ENCODE data around the gene FDXACB1. TPM values are rescaled to one million over a fixed set of nuclear protein-coding genes. Genes with fewer than 3 reads are reported as not detected.

The FDXACB1 gene
- total RNA-seq, 1 experiment from 2014 or later, result 0.30 TPM

DNA sequence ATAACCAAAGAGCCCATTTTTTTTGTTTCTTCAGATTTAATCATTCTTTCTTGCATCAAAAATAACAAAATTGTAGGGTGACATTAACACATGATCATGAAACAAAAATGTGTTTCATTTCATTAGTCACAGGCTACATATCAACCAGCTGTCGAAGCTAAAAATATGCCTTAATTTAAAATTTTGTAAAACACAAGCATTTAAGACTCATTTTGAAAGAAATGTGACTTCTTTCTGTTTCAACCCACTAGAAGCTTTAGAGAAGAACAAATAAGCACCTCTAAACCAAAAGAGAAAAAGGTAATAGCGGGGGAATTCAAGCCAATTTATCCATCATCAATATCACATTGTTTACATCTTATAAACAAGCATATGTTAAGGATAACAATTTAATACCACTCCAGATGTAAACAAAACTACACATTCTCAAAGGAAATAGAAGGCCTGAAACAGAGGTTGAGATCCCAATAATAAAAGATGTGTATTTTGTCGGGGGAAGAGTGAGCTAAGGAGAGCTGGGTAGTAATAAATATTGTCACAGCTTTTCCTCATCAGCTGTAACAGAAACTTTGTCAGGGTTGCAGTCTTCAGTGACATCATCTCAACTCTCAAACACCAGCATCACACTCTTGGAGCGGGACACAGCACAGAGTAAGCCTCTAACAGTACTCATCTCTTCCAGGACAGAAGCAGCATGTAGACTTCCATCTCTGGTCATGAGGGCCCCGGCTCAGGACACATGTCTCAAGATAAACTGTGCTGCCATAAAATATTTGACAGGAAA, 49.6 kb downstream of the FDXACB1 start:
- in situ Hi-C loops (cut with HindIII; ENCODE audit: low pct_unique_long_range_greater_than_20kb, low sequenced_read_pairs), result no loop called here
- no peak for DNase-seq (ENCODE audit: low read depth)

- no peak for DNase-seq (ENCODE audit: low read depth)
- in situ Hi-C loops (cut with HindIII; ENCODE audit: low pct_unique_long_range_greater_than_20kb, low sequenced_read_pairs), result no loop called here
Observed at GRCh38 chr11:111826322-111826950, 52.5 kb downstream of the FDXACB1 start.

Other genes starting within 250 kb of the FDXACB1 start
- gene PPP2R1B, start 112.8 kb downstream of the FDXACB1 start, total RNA-seq (2014; rRNA removed; shearing (Covaris generic); ENCODE audit: low replicate concordance), result 4.7 and 17.1 TPM in 2 replicates
- 17.2 and 45.7 TPM in 2 replicates for gene ALG9, start 7.6 kb downstream of the FDXACB1 start, total RNA-seq (2014; rRNA removed; shearing (Covaris generic); ENCODE audit: low replicate concordance)
- gene CFAP68, start 376 bp upstream of the FDXACB1 start, total RNA-seq (2014; rRNA removed; shearing (Covaris generic); ENCODE audit: low replicate concordance), result 29.9 and 39.5 TPM in 2 replicates
- gene CRYAB, start 32.6 kb upstream of the FDXACB1 start, total RNA-seq (2014; rRNA removed; shearing (Covaris generic); ENCODE audit: low replicate concordance), result 0.78 and 2.4 TPM in 2 replicates
- 2.9 TPM in 1 of 2 replicates, not detected in the other for gene HSPB2, start 33.6 kb upstream of the FDXACB1 start, total RNA-seq (2014; rRNA removed; shearing (Covaris generic); ENCODE audit: low replicate concordance)
- 1.7 TPM in 1 of 2 replicates, not detected in the other for gene C11orf52, start 39.7 kb upstream of the FDXACB1 start, total RNA-seq (2014; rRNA removed; shearing (Covaris generic); ENCODE audit: low replicate concordance)
- 14.2 and 25.0 TPM in 2 replicates for gene DIXDC1, start 58.2 kb upstream of the FDXACB1 start, total RNA-seq (2014; rRNA removed; shearing (Covaris generic); ENCODE audit: low replicate concordance)
- gene DLAT, start 146.2 kb upstream of the FDXACB1 start, total RNA-seq (2014; rRNA removed; shearing (Covaris generic); ENCODE audit: low replicate concordance), result 28.1 and 35.0 TPM in 2 replicates
- 0.49 and 11.4 TPM in 2 replicates for gene PIH1D2, start 194.9 kb upstream of the FDXACB1 start, total RNA-seq (2014; rRNA removed; shearing (Covaris generic); ENCODE audit: low replicate concordance)
- gene NKAPD1, start 195.1 kb upstream of the FDXACB1 start, total RNA-seq (2014; rRNA removed; shearing (Covaris generic); ENCODE audit: low replicate concordance), result 13.2 and 19.8 TPM in 2 replicates
- 33.6 and 76.9 TPM in 2 replicates for gene TIMM8B, start 207.6 kb upstream of the FDXACB1 start, total RNA-seq (2014; rRNA removed; shearing (Covaris generic); ENCODE audit: low replicate concordance)
- gene SDHD, start 207.7 kb upstream of the FDXACB1 start, total RNA-seq (2014; rRNA removed; shearing (Covaris generic); ENCODE audit: low replicate concordance), result 75.6 and 140 TPM in 2 replicates

Measured in Caki2 (cell line).